ENCODE measurements around the gene LRRFIP2.

DNA sequence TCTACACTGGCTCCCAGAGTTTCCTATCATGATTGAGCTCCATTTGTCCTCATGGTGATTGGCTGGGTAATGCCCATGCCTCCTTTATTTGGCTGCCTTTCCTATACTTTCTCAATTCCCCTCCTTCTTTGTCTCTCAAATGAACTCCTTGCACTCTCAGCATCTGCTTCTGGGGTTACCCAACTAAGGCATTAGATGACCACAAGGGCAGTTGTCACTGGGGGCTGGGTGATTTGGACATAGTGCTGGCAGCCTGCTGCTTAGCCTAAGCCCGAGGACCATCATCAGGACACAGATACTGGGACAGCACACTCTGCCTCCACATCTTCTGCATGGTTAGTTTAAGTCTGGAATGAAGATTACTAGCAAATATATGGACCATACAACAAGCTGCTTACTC is 49.2 kb upstream of the LRRFIP2 start:
- TF ChIP-seq POLR2A (IDR thresholded peaks at IDR 0.05): no peak
- TF ChIP-seq, protein P1, sequence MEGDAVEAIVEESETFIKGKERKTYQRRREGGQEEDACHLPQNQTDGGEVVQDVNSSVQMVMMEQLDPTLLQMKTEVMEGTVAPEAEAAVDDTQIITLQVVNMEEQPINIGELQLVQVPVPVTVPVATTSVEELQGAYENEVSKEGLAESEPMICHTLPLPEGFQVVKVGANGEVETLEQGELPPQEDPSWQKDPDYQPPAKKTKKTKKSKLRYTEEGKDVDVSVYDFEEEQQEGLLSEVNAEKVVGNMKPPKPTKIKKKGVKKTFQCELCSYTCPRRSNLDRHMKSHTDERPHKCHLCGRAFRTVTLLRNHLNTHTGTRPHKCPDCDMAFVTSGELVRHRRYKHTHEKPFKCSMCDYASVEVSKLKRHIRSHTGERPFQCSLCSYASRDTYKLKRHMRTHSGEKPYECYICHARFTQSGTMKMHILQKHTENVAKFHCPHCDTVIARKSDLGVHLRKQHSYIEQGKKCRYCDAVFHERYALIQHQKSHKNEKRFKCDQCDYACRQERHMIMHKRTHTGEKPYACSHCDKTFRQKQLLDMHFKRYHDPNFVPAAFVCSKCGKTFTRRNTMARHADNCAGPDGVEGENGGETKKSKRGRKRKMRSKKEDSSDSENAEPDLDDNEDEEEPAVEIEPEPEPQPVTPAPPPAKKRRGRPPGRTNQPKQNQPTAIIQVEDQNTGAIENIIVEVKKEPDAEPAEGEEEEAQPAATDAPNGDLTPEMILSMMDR (IDR thresholded peaks at IDR 0.05): no peak
